D341Med (cell line): ENCODE measurements around the gene LRRC37B.
"Not testable (repeated sequence)": the region's sequence is repeated elsewhere in the genome, so short reads cannot be mapped to it uniquely, and the experiment has no call there.

Experiments
- DNase-seq: peaks from one replicate; pipeline ENCODE4 v3.0.0; 2012; ENCODE audit warnings: low spot score

LRRC37B gene

DNA sequence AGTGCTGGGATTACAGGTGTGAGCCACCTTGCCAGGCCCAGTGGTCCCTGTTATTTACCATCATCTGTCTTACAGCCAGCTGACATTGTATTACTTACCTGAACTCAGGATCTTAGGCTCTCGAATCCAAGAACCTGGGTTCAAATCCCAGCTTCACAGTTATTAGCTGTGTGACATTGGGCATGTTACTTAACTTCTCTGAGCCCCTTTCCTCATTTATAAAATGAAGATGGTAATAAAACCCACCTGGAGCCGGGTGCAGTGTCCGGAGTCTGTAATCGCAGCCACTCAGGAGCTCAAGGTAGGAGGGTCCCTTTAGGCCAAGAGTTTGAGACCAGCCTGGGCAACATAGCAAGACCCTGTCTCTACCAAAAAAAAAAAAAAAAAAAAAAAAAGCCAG is 79.7 kb downstream of the LRRC37B start:
- DNase-seq = not testable (repeated sequence)

GRCh38 chr17:32092062-32092461 is 84.9 kb downstream of the LRRC37B start:
- DNase-seq = not testable (repeated sequence)

DNA sequence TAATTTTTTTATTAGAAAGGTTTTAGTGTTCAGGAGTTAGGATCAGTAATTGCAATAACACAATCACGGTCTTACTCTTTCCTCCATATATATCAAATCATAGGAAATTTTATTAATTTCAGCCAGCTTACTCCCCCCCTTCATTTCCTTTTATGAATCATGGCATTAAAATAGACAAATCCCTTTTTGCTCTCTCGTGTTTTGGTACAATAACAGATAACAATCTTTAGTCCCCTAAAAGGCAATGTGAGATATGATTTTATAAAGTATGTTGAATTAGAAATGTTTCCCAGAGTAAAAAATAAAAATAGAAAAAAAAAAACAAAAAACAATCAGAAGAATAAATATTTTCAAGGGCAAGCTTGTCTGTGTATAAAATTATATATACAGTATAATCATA is 92.5 kb downstream of the LRRC37B start:
- DNase-seq = no peak

DNA sequence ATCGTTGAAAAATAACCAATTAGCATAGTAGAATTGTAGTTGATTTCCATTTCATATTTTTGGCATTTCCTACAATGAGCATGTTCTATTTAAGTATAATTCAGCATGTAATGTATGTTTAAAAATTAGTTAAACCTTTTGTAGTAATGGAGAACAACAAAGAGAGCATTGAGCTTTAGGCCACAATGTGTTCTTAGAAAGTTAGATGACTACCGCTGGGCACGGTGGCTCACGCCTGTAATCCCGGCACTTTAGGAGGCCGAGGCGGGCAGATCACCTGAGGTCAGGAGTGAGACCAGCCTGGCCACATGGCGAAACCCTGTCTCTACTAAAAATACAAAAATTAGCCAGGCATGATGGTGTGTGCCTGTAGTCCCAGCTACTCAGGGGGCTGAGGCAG is 93.1 kb downstream of the LRRC37B start:
- not testable (repeated sequence) for DNase-seq

DNA sequence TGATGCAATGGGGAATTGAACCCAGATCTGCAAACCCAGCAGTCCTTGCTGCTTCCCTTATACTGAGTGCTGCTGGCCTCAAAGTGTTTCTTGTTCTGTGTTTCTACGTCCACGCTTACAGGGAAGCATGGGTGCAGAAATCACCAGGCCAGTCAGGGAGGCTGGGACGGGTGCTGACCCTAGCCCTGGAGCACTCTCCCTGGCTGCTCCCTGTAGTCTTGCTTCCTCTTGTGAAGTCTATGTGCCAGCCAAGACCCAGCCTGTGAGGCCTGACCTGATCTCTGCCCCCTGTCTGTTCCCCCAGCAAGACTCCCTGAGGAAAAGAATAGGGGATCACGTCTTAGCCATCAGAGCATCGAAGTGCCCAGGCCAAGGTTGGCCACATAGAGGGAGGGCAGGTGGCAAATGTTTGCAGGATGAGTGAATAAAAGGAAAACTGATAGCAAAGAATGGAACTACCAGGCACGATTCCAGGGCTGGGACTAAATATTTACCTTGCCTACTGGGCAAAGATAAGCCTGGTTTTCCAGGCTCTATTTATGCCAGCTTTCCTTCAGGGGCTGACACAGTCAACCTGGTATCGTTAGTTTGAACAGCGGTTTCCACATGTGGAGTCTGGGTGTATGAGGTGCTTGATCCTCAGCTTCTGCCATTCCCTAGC is 93.9 kb downstream of the LRRC37B start:
- DNase-seq = no peak

DNA sequence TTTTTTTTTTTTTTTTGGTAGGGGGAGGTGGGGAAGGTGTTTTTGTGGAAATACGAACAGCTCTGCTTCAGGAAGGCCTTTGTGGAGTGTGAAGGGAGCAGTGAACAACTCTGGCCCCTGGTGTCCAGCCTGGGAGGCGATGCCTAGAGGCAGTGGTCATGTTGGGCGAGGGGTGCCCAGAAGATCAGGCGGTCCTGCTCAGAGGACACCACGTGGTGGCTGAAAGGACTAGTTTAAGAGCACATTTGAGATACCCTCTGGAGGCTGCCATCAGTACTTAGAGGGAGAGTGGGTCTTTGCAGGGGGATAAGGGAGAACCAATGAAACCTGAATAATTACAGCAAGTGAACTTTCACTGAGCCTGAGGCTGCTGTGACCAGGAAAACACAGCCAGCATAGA is 95.0 kb downstream of the LRRC37B start:
- no peak for DNase-seq

DNA sequence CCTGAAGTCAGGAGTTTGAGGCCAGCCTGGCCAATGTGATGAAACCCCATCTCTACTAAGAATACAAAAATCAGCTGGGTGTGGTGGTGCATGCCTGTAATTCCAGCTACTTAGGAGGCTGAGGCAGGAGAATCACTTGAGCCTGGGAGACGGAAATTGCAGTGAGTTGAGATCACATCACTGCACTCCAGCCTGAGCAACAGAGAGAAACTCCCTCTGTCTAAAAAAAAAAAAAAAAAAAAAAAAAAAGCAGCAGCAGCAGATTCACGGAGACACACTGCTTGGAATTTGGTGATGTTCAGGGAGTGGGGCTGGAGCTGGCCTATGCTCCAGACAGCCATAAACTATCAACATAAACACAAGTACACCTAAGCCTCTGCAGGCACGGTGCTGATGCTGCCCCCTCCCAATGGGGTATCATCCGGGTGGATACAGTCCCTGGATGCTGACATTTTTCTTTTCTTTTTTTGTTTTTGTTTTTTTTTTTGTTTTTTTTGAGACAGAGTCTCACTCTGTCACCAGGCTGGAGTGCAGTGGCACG is 95.5 kb downstream of the LRRC37B start:
- no peak for DNase-seq
